Measurements from ENCODE around the gene GFPT2.
A peak's percentile ranks its signal among the peaks of the same experiment; 100 is the strongest.

Gene GFPT2

DNA sequence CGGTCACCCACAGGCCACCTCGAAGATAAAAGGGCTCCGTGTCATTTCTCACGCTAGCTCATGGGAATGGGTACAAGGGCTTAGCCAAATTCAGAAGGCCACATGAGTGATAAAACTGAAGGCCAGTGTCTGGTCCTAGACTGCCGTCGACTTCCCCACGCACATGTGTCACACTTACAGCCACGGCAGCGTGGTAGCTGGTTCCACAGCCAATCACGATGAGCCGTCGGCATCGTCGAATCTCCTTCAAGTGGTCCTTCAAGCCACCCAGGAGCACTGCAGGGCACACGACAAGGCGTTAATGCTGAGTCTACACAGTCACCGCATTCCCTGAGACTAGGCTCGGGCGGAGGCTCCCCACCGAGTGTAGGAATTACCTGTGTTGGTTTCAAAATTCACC is 36.5 kb downstream of the GFPT2 start:
- no peak overlapping the region for H3K27ac ChIP-seq (ENCODE audit: low read length)
- H3K4me3 ChIP-seq (ENCODE audit: low read depth in 1 of 2, low read length in 2 of 2), result no peak overlapping the region
- no peak for DNase-seq
- no peak for ATAC-seq (ENCODE audit: insufficient read depth, low read depth)
- TF ChIP-seq, protein P1, sequence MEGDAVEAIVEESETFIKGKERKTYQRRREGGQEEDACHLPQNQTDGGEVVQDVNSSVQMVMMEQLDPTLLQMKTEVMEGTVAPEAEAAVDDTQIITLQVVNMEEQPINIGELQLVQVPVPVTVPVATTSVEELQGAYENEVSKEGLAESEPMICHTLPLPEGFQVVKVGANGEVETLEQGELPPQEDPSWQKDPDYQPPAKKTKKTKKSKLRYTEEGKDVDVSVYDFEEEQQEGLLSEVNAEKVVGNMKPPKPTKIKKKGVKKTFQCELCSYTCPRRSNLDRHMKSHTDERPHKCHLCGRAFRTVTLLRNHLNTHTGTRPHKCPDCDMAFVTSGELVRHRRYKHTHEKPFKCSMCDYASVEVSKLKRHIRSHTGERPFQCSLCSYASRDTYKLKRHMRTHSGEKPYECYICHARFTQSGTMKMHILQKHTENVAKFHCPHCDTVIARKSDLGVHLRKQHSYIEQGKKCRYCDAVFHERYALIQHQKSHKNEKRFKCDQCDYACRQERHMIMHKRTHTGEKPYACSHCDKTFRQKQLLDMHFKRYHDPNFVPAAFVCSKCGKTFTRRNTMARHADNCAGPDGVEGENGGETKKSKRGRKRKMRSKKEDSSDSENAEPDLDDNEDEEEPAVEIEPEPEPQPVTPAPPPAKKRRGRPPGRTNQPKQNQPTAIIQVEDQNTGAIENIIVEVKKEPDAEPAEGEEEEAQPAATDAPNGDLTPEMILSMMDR (IDR thresholded peaks at IDR 0.05; ENCODE audit: borderline replicate concordance, extremely low read depth, low read length, poor library complexity, severe bottlenecking), result no peak
- no peak for TF ChIP-seq EZH2 (IDR thresholded peaks at IDR 0.05; ENCODE audit: borderline replicate concordance, low read depth, low read length, severe bottlenecking)
- no peak overlapping the region for H3K9ac ChIP-seq (ENCODE audit: low read depth, low read length)
- H3K27me3 ChIP-seq (ENCODE audit: insufficient read depth, low read length, poor library complexity), result no peaks in the 10 kb centered on the region
- no peak overlapping the region for H3K4me2 ChIP-seq (ENCODE audit: insufficient read depth, low read length)
- H3K79me2 ChIP-seq (ENCODE audit: insufficient read depth, low read length), result no peaks in the 10 kb centered on the region
- no peaks in the 10 kb centered on the region for H4K20me1 ChIP-seq (ENCODE audit: insufficient read depth, low read length)
- H2AFZ ChIP-seq (ENCODE audit: low read depth, low read length), result no peak overlapping the region
- H3K36me3 ChIP-seq (ENCODE audit: insufficient read depth, low read length), result no peaks in the 10 kb centered on the region
- no peaks in the 10 kb centered on the region for H3K4me1 ChIP-seq (ENCODE audit: insufficient read depth, low read length)
- H3K9me3 ChIP-seq (ENCODE audit: insufficient read depth, low read length, severe bottlenecking), result no peaks in the 10 kb centered on the region

DNA sequence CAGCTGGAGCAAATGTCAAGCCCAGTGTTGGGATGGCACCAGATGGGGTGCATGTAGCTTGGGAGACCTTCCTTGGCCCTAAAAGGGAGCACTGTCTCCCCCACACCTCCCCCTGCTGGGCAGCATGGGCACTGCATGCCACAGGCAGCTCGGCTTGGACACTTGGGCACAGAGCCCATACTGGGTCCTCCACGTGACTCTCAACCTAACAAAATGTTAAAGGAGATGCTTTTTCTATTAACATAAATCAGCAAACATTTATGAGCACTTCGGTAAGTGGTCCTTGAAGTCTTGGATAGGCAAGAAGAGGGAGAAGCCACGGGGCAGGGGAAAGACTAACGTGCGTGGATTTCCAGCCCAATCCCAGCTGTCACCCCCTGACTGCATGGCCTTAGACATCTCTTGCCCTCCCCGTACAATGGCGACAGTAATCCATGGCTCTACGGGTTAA is 37.3 kb downstream of the GFPT2 start:
- H3K79me2 ChIP-seq (ENCODE audit: insufficient read depth, low read length), result no peaks in the 10 kb centered on the region
- no peaks in the 10 kb centered on the region for H4K20me1 ChIP-seq (ENCODE audit: insufficient read depth, low read length)
- no peak overlapping the region for H2AFZ ChIP-seq (ENCODE audit: low read depth, low read length)
- TF ChIP-seq EZH2 (IDR thresholded peaks at IDR 0.05; ENCODE audit: borderline replicate concordance, low read depth, low read length, severe bottlenecking), result no peak
- TF ChIP-seq, protein P1 (IDR thresholded peaks at IDR 0.05; ENCODE audit: borderline replicate concordance, extremely low read depth, low read length, poor library complexity, severe bottlenecking), result peak; percentile 99
- no peaks in the 10 kb centered on the region for H3K4me1 ChIP-seq (ENCODE audit: insufficient read depth, low read length)
- no peak overlapping the region for H3K4me2 ChIP-seq (ENCODE audit: insufficient read depth, low read length)
- peak; percentile 87 for ATAC-seq (ENCODE audit: insufficient read depth, low read depth)
- H3K36me3 ChIP-seq (ENCODE audit: insufficient read depth, low read length), result no peaks in the 10 kb centered on the region
- no peak overlapping the region for H3K4me3 ChIP-seq (ENCODE audit: low read depth in 1 of 2, low read length in 2 of 2)
- no peak overlapping the region for H3K9ac ChIP-seq (ENCODE audit: low read depth, low read length)
- H3K9me3 ChIP-seq (ENCODE audit: insufficient read depth, low read length, severe bottlenecking), result no peaks in the 10 kb centered on the region
- no peak overlapping the region for H3K27ac ChIP-seq (ENCODE audit: low read length)
- DNase-seq, result peak; percentile 63
- no peaks in the 10 kb centered on the region for H3K27me3 ChIP-seq (ENCODE audit: insufficient read depth, low read length, poor library complexity)

DNA sequence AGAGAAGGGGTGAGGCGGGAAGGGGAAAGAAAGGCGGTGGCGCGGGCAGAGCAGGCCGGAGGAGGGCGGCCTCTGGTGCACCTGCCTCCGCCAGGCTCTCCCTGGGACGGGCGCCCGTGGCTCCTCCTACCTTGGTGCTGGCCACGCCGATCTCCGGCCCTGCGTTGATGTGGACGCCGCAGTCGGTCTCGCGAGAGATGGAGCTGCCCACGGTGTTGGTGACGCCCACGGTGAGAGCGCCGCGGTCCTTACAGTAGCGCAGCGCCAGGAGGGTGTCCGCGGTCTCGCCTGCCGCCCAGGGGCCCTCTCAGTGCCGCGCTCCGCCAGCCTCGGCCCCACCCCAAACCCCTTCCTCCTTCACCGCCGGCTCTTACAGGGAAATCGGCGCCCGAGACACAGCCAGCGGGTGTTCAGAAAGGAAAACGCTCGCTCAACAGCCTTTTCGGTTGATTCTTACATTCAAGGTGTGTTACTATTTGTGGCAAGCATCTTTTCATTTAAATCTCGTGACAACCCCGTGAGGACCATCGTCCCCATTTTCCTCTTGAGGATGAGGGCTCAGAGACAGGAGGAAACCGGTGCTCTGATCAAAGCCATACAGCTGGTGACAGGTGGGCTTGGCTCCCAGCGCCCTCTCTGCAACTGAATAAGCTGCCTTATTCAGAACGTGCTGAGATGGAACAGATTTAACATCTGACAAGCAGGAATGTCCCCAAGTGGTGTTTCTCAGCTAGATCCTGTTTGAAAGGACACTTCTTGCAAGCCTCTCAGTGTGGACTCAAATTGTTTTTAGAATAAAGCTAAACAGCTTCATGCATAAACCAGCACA is 39.2 kb downstream of the GFPT2 start:
- 0 out of 3 replicates have a peak, but pooled peaks have one; percentile 31 for ATAC-seq (ENCODE audit: insufficient read depth, low read depth)
- DNase-seq, result no peak
- TF ChIP-seq EZH2 (IDR thresholded peaks at IDR 0.05; ENCODE audit: borderline replicate concordance, low read depth, low read length, severe bottlenecking), result no peak
- TF ChIP-seq, protein P1 (IDR thresholded peaks at IDR 0.05; ENCODE audit: borderline replicate concordance, extremely low read depth, low read length, poor library complexity, severe bottlenecking), result no peak
- Histone ChIP-seq H3K4me2 (ENCODE audit: insufficient read depth, low read length) (no peak overlapping the region), H3K9ac (ENCODE audit: low read depth, low read length) (no peak overlapping the region), H3K4me3 (ENCODE audit: low read depth in 1 of 2, low read length in 2 of 2) (no peak overlapping the region), H3K27ac (ENCODE audit: low read length) (no peak overlapping the region), H3K4me1 (ENCODE audit: insufficient read depth, low read length) (no peaks in the 10 kb centered on the region), H3K9me3 (ENCODE audit: insufficient read depth, low read length, severe bottlenecking) (no peaks in the 10 kb centered on the region), H4K20me1 (ENCODE audit: insufficient read depth, low read length) (no peaks in the 10 kb centered on the region), H3K27me3 (ENCODE audit: insufficient read depth, low read length, poor library complexity) (no peaks in the 10 kb centered on the region), H3K36me3 (ENCODE audit: insufficient read depth, low read length) (no peaks in the 10 kb centered on the region), H2AFZ (ENCODE audit: low read depth, low read length) (no peak overlapping the region), H3K79me2 (ENCODE audit: insufficient read depth, low read length) (no peaks in the 10 kb centered on the region)

All from DND-41 (cell line).